Activated CD4-positive, CD25-positive, alpha-beta regulatory T cell treated with anti-CD3 and anti-CD28 coated beads, Interleukin-2, amount 50 U/mL, for 16 hours (primary cell): ENCODE data around the gene TMX1.

Experiments
- DNase-seq: peaks from one replicate; pipeline ENCODE4 v3.0.0-alpha.2; 2020; ENCODE audit warnings: low read depth, low spot score

TMX1 gene

GRCh38 chr14:51293149-51293911, 53.3 kb downstream of the TMX1 start:
- no peak for DNase-seq

DNA sequence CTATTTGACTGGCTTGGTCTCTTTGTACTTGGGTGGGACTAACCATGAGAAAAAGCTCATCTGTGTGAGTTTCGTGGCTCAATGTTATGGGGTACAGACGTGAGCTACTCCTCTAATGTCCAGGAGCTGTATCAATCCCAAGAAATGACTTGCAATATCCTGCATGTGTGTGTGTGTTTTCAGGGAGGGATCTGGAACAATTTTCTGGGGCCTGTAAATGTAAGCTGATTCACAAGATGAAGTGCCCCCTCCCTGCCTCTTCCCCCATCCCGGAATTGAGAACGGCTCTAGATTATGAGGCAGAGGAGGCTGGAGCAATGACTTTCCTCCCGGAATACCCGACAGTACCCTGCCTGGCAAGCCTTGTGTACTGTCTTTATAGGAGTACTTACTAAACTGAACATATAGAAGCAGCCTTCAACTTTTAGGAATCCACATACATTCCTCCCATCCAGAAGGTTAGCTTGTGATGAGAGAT, 53.9 kb downstream of the TMX1 start:
- DNase-seq, result no peak

GRCh38 chr14:51294951-51295525, 55.0 kb downstream of the TMX1 start:
- DNase-seq, result no peak

- DNase-seq, result no peak
Measured at GRCh38 chr14:51295646-51296263, 55.7 kb downstream of the TMX1 start.

DNA sequence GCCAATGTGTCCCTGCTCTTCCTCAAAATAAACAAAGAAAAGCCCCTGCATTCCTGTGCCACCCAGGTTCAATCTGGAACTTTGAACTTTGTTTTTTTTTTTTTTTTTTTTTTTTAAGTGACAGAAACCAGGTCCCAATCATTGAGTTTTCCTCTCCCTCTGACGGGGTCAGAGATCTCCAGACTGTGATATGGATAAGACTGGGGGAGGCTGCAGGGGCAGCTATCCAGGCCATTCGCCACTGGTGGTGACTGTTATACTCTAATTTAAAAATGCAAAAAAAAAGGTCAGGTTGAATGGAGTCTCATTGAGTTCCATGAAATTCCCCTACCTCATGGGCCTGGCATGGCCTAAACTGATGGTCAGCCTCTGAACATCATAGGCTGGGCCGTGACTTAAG, 57.0 kb downstream of the TMX1 start:
- no peak for DNase-seq

DNA sequence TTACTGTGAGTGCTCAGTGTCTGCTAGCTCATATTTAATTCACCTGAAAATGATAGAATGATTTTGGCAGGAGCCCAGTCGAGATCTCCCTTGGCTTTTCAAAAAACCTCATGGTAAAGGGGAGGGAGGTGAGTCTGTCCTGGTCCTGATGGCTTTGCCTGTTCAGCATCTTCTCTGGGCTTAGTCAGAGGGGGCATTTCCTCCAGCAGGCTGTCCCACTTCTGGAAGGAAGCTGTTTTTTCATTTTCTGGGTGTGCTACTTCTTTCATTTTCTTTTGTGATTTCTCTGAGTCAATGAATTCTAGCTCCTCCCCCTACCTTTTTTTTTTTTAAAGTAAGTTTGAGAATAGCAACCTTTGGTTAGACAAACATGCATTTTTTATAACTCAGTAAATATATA, 58.8 kb downstream of the TMX1 start:
- DNase-seq, result no peak

- no peak for DNase-seq
Measured at GRCh38 chr14:51302295-51303030, 62.4 kb downstream of the TMX1 start.

DNA sequence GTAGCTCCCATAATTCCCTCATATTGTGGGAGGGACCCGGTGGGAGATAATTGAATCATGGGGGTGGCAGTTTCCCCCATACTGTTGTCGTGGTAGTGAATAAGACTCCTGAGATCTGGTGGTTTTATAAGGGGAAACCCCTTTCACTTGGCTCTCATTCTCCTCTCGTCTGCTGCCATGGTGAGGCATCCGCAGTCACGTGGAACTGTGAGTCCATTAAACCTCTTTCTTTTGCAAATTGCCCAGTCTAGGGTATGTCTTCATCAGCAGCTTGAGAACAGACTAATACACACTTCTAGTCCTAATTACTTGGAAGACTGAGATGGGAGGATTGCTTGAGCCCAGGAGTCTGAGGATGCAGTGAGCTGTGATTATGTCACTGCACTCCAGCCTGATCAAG, 64.4 kb downstream of the TMX1 start:
- DNase-seq, result no peak

- no peak for DNase-seq
Measured at GRCh38 chr14:51304941-51305340, 64.9 kb downstream of the TMX1 start.

DNA sequence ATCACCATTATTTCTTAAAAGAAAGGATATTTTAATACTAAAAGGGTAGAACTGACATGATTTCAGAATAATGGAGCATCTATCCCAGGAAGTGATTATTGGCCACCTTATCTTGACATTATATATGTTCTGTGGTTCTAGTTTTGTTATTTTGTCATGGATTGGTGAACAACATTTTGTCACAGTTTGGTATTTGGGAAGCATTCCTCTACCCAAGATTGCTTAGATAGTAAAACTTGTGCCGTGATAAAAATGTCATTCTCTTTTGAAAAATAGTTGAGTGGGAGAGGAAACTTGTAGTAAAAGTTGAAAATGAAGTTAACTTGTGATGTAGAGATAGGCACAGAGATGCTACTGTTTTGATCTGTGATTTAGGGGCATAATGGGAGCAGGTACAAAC, 65.7 kb downstream of the TMX1 start:
- DNase-seq, result no peak
